SH-SY5Y (cell line): ENCODE results near the gene TXNDC15.

Experiments
- GATA2 ChIP-seq: IDR thresholded peaks from 2 replicates; pipeline ENCODE4 v1.6.1; 2011; ENCODE audit warnings: mild to moderate bottlenecking, low read depth, low read length
- GATA3 ChIP-seq: IDR thresholded peaks from 2 replicates; pipeline ENCODE4 v1.6.1; 2011; ENCODE audit warnings: low read depth, mild to moderate bottlenecking, low read length, moderate library complexity

DNA sequence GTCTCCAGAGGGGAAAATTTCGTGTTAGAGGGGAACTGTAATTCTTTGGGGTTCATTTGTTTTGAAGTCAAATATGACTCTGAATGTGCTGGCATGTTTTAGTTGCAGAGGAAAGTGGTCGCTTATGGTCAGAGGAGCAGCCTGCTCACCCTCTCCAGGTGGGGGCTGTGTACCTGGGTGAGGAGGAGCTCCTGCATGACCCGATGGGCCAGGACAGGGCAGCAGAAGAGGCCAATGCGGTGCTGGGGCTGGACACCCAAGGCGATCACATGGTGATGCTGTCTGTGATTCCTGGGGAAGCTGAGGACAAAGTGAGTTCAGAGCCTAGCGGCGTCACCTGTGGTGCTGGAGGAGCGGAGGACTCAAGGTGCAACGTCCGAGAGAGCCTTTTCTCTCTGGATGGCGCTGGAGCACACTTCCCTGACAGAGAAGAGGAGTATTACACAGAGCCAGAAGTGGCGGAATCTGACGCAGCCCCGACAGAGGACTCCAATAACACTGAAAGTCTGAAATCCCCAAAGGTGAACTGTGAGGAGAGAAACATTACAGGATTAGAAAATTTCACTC lies 13.5 kb downstream of the TXNDC15 start:
- TF ChIP-seq GATA2 (no peak), GATA3 (no peak)
